DND-41 (cell line): ENCODE results near the gene TMEM163.

Source experiments
- EZH2 ChIP-seq: IDR thresholded peaks from 3 replicates; pipeline ENCODE4 v1.6.1; 2012; ENCODE audit warnings: borderline replicate concordance, low read depth, mild to moderate bottlenecking, moderate library complexity, low read length, inconsistent platforms; ENCODE audit not compliant: severe bottlenecking
- TF ChIP-seq, protein P1 (sequence below): IDR thresholded peaks from 2 replicates; pipeline ENCODE4 v1.5.1; 2012; ENCODE audit warnings: borderline replicate concordance, low read length, moderate library complexity, mild to moderate bottlenecking; ENCODE audit not compliant: poor library complexity, severe bottlenecking; ENCODE audit errors: extremely low read depth

GRCh38 chr2:134573724-134574123, 145.1 kb downstream of the TMEM163 start:
- TF ChIP-seq, protein P1, sequence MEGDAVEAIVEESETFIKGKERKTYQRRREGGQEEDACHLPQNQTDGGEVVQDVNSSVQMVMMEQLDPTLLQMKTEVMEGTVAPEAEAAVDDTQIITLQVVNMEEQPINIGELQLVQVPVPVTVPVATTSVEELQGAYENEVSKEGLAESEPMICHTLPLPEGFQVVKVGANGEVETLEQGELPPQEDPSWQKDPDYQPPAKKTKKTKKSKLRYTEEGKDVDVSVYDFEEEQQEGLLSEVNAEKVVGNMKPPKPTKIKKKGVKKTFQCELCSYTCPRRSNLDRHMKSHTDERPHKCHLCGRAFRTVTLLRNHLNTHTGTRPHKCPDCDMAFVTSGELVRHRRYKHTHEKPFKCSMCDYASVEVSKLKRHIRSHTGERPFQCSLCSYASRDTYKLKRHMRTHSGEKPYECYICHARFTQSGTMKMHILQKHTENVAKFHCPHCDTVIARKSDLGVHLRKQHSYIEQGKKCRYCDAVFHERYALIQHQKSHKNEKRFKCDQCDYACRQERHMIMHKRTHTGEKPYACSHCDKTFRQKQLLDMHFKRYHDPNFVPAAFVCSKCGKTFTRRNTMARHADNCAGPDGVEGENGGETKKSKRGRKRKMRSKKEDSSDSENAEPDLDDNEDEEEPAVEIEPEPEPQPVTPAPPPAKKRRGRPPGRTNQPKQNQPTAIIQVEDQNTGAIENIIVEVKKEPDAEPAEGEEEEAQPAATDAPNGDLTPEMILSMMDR: no peak
- no peak for TF ChIP-seq EZH2
